PFSK-1 (cell line): ENCODE results near the gene ZNF831.

Experiments
- FOXP2 ChIP-seq: optimal IDR thresholded peaks from 2 replicates; pipeline ENCODE3; 2011; ENCODE audit warnings: borderline replicate concordance, control low read depth, inconsistent platforms; ENCODE audit not compliant: insufficient read depth; ENCODE audit errors: extremely low read length, extremely low read depth
- POLR2AphosphoS5 ChIP-seq: IDR thresholded peaks from 2 replicates; pipeline ENCODE4 v1.6.1; 2012; ENCODE audit warnings: low read depth, mild to moderate bottlenecking, control low read depth, low read length, moderate library complexity
- SIN3A ChIP-seq: IDR thresholded peaks from 2 replicates; pipeline ENCODE4 v1.6.1; 2012; ENCODE audit warnings: mild to moderate bottlenecking, low read length, moderate library complexity, borderline replicate concordance; ENCODE audit not compliant: insufficient read depth
- TAF1 ChIP-seq: IDR thresholded peaks from 2 replicates; pipeline ENCODE4 v1.6.1; 2012; ENCODE audit warnings: low read length, control low read depth, borderline replicate concordance; ENCODE audit not compliant: insufficient read depth
- TF ChIP-seq, protein P1 (sequence below), 2 experiments: IDR thresholded peaks; 2 replicates each; pipeline versions ENCODE4 v1.6.1 to v1.8.0; 2011 to 2012; ENCODE audit warnings: low read depth in 2 of 2, low read length in 2 of 2, control low read depth in 1 of 2, inconsistent platforms in 1 of 2, mild to moderate bottlenecking in 1 of 2, moderate library complexity in 1 of 2; ENCODE audit not compliant: insufficient read depth in 1 of 2

The ZNF831 gene

GRCh38 chr20:59152559-59153354, 10.9 kb upstream of the ZNF831 start:
- TF ChIP-seq POLR2AphosphoS5 = no peak
- no peak for TF ChIP-seq TAF1
- no peak for TF ChIP-seq SIN3A
- no peak for TF ChIP-seq FOXP2
- TF ChIP-seq, protein P1, sequence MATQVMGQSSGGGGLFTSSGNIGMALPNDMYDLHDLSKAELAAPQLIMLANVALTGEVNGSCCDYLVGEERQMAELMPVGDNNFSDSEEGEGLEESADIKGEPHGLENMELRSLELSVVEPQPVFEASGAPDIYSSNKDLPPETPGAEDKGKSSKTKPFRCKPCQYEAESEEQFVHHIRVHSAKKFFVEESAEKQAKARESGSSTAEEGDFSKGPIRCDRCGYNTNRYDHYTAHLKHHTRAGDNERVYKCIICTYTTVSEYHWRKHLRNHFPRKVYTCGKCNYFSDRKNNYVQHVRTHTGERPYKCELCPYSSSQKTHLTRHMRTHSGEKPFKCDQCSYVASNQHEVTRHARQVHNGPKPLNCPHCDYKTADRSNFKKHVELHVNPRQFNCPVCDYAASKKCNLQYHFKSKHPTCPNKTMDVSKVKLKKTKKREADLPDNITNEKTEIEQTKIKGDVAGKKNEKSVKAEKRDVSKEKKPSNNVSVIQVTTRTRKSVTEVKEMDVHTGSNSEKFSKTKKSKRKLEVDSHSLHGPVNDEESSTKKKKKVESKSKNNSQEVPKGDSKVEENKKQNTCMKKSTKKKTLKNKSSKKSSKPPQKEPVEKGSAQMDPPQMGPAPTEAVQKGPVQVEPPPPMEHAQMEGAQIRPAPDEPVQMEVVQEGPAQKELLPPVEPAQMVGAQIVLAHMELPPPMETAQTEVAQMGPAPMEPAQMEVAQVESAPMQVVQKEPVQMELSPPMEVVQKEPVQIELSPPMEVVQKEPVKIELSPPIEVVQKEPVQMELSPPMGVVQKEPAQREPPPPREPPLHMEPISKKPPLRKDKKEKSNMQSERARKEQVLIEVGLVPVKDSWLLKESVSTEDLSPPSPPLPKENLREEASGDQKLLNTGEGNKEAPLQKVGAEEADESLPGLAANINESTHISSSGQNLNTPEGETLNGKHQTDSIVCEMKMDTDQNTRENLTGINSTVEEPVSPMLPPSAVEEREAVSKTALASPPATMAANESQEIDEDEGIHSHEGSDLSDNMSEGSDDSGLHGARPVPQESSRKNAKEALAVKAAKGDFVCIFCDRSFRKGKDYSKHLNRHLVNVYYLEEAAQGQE (IDR thresholded peaks at IDR 0.05; ENCODE audit: insufficient read depth in 1 of 2, low read depth in 2 of 2, low read length in 2 of 2) = no peak

- no peak for TF ChIP-seq POLR2AphosphoS5
- TF ChIP-seq SIN3A = no peak
- TF ChIP-seq TAF1 = no peak
- TF ChIP-seq, protein P1 (IDR thresholded peaks at IDR 0.05; ENCODE audit: insufficient read depth in 1 of 2, low read depth in 2 of 2, low read length in 2 of 2) = no peak
- TF ChIP-seq FOXP2 = no peak
Observed at GRCh38 chr20:59153355-59153681, 10.3 kb upstream of the ZNF831 start.

DNA sequence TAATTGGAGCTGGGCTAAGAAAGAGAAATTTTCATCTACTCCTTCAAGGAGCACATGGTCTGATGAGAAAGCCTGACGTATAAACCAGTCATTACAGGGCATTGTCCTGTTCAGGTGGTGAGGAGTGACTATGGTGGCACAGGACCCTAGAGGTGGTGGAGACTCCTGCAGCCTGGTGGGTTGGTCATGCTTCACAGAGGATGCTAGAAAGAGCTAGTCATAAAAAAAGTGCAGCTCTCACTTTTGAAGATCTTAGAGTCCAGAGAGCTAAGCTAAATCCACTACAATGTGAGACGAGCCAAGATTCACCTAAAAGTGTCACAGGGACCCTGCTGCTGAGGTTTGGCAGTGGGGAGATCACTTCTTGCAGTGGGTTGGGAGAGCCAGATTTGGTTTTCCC, 9.8 kb upstream of the ZNF831 start:
- no peak for TF ChIP-seq SIN3A
- TF ChIP-seq, protein P1 (IDR thresholded peaks at IDR 0.05; ENCODE audit: insufficient read depth in 1 of 2, low read depth in 2 of 2, low read length in 2 of 2) = no peak
- no peak for TF ChIP-seq FOXP2
- TF ChIP-seq TAF1 = no peak
- TF ChIP-seq POLR2AphosphoS5 = no peak

DNA sequence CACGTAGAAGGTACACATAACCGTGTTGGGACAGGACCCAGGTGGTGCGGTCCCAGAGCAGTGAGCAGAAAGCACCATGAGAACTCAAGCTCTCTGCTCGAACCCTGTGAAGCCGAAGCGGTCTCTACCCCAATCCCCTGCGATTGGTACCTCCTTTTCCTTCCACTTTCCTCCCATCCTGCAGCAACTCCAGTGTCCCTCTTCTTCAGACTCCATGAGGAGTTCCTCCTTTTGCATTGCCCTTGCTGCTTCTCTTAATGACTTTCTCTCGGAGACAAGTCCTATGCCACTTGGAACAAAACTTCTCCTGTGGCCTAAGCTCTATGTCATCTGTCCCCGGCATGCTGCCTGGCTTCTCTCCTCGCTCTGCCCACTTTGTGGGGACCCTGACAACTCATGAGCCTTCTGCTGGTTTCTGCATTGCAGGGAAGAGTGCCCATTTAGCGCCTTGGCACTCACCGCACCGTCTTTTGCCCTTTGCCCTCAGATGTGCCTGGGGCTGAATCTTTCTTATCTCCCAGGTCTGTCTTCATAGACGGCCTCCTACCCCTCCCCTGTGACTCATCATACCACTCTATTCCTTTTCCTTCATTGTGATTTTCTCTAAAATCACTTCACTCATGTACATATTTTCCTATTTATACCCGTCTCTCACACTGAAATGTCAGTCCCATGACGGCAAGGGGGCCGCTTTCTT, 9.2 kb upstream of the ZNF831 start:
- TF ChIP-seq TAF1 = no peak
- TF ChIP-seq FOXP2 = no peak
- TF ChIP-seq, protein P1 (IDR thresholded peaks at IDR 0.05; ENCODE audit: insufficient read depth in 1 of 2, low read depth in 2 of 2, low read length in 2 of 2) = no peak
- no peak for TF ChIP-seq POLR2AphosphoS5
- no peak for TF ChIP-seq SIN3A
